Type B pancreatic cell (in vitro differentiated cells): ENCODE results near the gene HNRNPA2B1. TPM values are rescaled to one million over a fixed set of nuclear protein-coding genes. Genes with fewer than 3 reads are reported as not detected.

ENCODE experiments used
- DNase-seq: peaks from one replicate; pipeline ENCODE4 v3.0.0; 2021; ENCODE audit warnings: mixed read lengths; ENCODE audit not compliant: unreplicated experiment; ENCODE audit errors: extremely low spot score
- H3K27ac Mint-ChIP-seq: 2 replicates; pipeline ENCODE4 v1.8.0; 2021; ENCODE audit warnings: mild to moderate bottlenecking, mixed read lengths
- H3K27me3 Mint-ChIP-seq: 2 replicates; pipeline ENCODE4 v1.8.0; 2021; ENCODE audit warnings: mixed read lengths
- H3K36me3 Mint-ChIP-seq: 2 replicates; pipeline ENCODE4 v1.8.0; 2021; ENCODE audit warnings: mixed read lengths
- H3K4me1 Mint-ChIP-seq: one replicate; pipeline ENCODE4 v1.8.0; 2021; ENCODE audit warnings: mixed read lengths; ENCODE audit not compliant: unreplicated experiment
- H3K4me3 Mint-ChIP-seq: 2 replicates; pipeline ENCODE4 v1.8.0; 2021; ENCODE audit warnings: mild to moderate bottlenecking, mixed read lengths
- H3K9me3 Mint-ChIP-seq: 2 replicates; pipeline ENCODE4 v1.8.0; 2021; ENCODE audit warnings: mixed read lengths
- CTCF ChIP-seq: fragments of 200-600 bp; sonication (generic); conservative IDR thresholded peaks from 2 replicates; pipeline ENCODE4 v1.5.0; 2021; ENCODE audit warnings: antibody characterized with exemption, mild to moderate bottlenecking
- total RNA-seq: library from RNA; stranded (reverse); gene quantifications from 2 replicates; pipeline ENCODE4 v1.2.1, GENCODE V29; 2021; ENCODE audit warnings: low replicate concordance

The HNRNPA2B1 gene
- total RNA-seq, 1 donor from 2014 or later: 733 TPM

DNA sequence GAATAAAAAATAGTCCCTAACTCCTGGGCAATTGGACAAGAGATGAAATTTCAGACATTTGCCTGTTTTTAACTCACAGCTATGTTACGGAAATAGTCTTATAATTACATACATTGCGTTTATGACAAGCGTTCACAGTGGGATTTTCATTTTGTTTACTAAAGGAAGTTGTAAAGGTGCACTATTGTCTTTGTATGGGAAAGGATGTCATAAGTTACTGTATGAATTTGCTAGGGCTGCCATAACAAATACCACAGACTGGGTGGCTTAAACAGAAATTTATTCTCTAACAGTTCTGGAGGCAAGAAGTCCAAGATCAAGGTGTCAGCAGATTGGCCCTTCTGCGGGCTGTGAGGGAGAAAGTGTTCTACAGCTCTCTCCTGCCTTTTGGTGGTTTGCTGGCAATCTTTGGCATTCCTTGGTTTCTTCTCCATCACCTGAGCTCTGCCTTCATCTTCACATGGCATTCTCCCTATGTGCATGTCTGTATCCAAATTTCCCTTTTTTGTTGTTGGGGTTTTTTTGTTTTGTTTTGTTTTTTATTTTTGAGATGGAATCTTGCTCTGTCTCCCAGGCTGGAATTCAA is 42.9 kb downstream of the HNRNPA2B1 start:
- no peaks in the 10 kb centered on the region for H3K36me3 Mint-ChIP-seq
- no peak overlapping the region for H3K4me3 Mint-ChIP-seq

GRCh38 chr7:26156451-26157420 is 43.8 kb downstream of the HNRNPA2B1 start:
- no peaks in the 10 kb centered on the region for H3K9me3 Mint-ChIP-seq
- H3K4me1 Mint-ChIP-seq: peaks cover 23% of the 10 kb centered on the region
- DNase-seq: no peak
- no peak for TF ChIP-seq CTCF
- no peak overlapping the region for H3K4me3 Mint-ChIP-seq
- H3K36me3 Mint-ChIP-seq: no peaks in the 10 kb centered on the region
- peak overlapping the region; percentile 56 for H3K27ac Mint-ChIP-seq
- H3K27me3 Mint-ChIP-seq: peaks cover 55% of the 10 kb centered on the region

More for the DNA sequence above, 42.9 kb downstream of the HNRNPA2B1 start:
- no peak for TF ChIP-seq CTCF
- DNase-seq: no peak
- peaks cover 23% of the 10 kb centered on the region for H3K4me1 Mint-ChIP-seq
- H3K9me3 Mint-ChIP-seq: no peaks in the 10 kb centered on the region
- peaks cover 53% of the 10 kb centered on the region for H3K27me3 Mint-ChIP-seq
- H3K27ac Mint-ChIP-seq: no peak overlapping the region

- Mint-ChIP-seq H3K9me3 (no peaks in the 10 kb centered on the region), H3K36me3 (no peaks in the 10 kb centered on the region), H3K4me3 (peak overlapping the region; percentile 41), H3K27me3 (peaks cover 65% of the 10 kb centered on the region), H3K4me1 (peaks cover 23% of the 10 kb centered on the region), H3K27ac (peak overlapping the region; percentile 58)
- no peak for TF ChIP-seq CTCF
- DNase-seq: no peak
Measured at GRCh38 chr7:26155531-26156375, 44.8 kb downstream of the HNRNPA2B1 start.

DNA sequence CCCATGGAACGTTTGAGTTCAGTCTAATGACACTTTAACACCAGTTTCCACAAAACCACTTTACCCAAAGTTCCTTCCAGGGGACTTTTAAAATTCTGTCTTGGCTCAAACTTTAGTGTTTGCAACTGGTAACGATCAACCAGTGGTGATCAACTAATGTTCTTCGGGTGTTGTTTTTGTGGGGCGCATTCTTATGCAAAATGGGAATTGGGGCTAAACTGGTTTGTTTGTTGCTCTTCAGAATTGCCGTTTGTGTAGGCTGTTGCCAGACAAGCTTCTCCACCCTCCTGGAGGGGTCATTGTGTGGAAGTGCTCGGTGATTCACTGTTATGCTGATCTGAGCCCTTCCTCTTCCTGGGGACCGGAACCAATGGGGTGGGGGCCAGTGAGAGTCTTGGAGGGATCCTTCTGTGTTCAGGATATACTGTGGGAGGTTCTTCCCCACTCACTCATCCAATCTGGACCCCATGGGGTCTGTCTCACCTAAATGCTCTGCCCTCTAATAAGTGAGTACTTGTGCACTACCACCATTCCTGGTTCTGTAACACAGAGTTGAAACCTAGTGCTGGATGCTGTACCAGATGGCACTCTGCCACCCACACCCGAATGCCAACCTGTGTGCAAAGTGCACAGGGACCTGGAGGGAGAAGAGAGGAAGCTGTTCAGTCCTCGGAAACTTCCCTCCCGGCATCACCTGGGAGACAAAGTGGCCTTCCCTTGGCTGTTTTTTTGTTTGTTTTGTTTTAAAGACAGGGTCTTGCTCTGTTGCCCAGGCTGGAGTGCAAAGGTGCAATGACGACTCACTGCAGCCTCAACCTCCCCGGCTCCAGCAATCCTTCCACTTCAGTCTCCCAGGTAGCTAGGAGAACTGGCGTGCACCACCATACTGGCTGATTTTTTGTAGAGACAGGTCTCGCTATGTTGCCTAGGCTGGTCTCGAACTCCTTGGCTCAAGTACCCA is 46.4 kb downstream of the HNRNPA2B1 start:
- Mint-ChIP-seq H3K27ac (peak overlapping the region; percentile 71), H3K36me3 (no peaks in the 10 kb centered on the region), H3K9me3 (no peaks in the 10 kb centered on the region), H3K27me3 (peaks cover 68% of the 10 kb centered on the region), H3K4me3 (peak overlapping the region; percentile 87), H3K4me1 (peaks cover 19% of the 10 kb centered on the region)
- no peak for TF ChIP-seq CTCF
- DNase-seq: no peak
